ENCODE data around the gene ACVR1. TPM values are rescaled to one million over a fixed set of nuclear protein-coding genes. Genes with fewer than 3 reads are reported as not detected.

ACVR1 gene
- total and polyA plus RNA-seq, 9 of the 15 experiments (the other 6 are each of a cell fraction or from before 2014, with no cell fraction given), result 3.8 to 14.3 (median 6.9) TPM

DNA sequence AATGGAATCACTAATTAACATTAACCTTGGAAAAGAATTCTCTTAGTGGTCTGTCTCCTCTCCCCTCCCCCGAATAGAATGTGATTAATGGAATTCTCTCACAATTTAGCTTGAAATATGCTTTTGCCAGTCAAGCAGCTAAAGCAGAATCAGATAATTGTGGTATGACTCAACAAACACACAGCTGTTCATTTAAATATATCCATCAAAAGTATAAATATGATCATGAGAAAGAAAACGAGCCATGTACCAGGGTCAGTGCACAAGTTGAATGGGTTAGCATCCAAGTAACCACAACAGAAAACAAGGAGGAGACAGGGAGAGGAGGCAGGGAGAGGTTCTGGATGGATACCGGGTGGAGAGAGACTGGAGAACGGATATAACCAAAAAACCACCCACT lies 66.9 kb downstream of the ACVR1 start (continued):
- TF ChIP-seq, protein P1, sequence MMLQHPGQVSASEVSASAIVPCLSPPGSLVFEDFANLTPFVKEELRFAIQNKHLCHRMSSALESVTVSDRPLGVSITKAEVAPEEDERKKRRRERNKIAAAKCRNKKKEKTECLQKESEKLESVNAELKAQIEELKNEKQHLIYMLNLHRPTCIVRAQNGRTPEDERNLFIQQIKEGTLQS (IDR thresholded peaks at IDR 0.05), result peak; percentile 63
- TF ChIP-seq, protein P1 (CRISPR knock-in tag; conservative IDR thresholded peaks at IDR 0.05), result no peak
- TF ChIP-seq ZKSCAN1 (IDR thresholded peaks at IDR 0.05; ENCODE audit: low read depth, low read length), result no peak
- TF ChIP-seq BDP1 (IDR thresholded peaks at IDR 0.05; ENCODE audit: insufficient read depth, insufficient read length), result no peak
- TF ChIP-seq MED1 (CRISPR knock-in tag; IDR thresholded peaks at IDR 0.05; ENCODE audit: borderline replicate concordance), result no peak
- peak; percentile 47; the same call in 1 of the 2 replicates for TF ChIP-seq ARID1B (IDR thresholded peaks at IDR 0.05)
- TF ChIP-seq WHSC1 (IDR thresholded peaks at IDR 0.05; ENCODE audit: low read length), result no peak
- TF ChIP-seq MEIS2 (IDR thresholded peaks at IDR 0.05; ENCODE audit: partially characterized antibody), result peak; percentile 68
- peak; percentile 71 for TF ChIP-seq DACH1 (IDR thresholded peaks at IDR 0.05; ENCODE audit: partially characterized antibody)
- peak; percentile 31 for TF ChIP-seq MAFG (tag; conservative IDR thresholded peaks at IDR 0.05)
- peak; percentile 72 for TF ChIP-seq FOSL1 (tag; conservative IDR thresholded peaks at IDR 0.05)
- peak; percentile 50; the same call in 1 of the 2 replicates for TF ChIP-seq SMARCA4 (IDR thresholded peaks at IDR 0.05)

DNA sequence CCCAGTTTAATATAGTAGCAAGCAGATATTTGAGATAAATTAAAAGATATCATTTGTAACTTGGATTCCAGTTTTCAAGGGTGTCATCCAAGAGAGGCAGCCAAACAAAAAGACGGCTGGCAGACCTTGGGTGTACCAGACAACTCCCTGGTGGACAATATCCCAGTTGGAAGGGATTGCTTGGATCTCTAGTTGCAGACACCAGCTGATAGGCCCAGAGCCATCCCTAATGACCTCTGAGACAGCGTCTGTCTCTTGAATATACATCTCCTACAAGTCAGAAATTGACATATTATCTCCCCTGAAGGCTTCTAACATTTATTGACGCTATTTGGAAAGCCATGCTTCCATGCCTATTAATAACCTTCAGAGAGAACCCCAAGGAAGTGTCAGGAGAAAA lies 67.7 kb downstream of the ACVR1 start:
- 78% methylated on average over 3 of the region's 3 CpGs for WGBS (ENCODE audit: insufficient coverage, low coverage, missing lambda C conversion rate)
- Histone ChIP-seq H3K36me3 (ENCODE audit: control insufficient read depth, insufficient read depth, low read length) (peaks cover 2% of the 10 kb centered on the region; the same call in 1 of the 3 replicates), H4K20me1 (replicated peaks; ENCODE audit: control insufficient read depth, insufficient read depth, low read length) (no peaks in the 10 kb centered on the region), H3K27me3 (ENCODE audit: control insufficient read depth in 2 of 2, insufficient read depth in 2 of 2, low read length in 2 of 2) (no peaks in the 10 kb centered on the region), H3K9ac (ENCODE audit: insufficient read depth in 1 of 2, low read depth in 2 of 2, low read length in 2 of 2) (no peak overlapping the region), H3K79me2 (ENCODE audit: control insufficient read depth, insufficient read depth, low read length) (0 out of 3 replicates have a peak, but pooled peaks cover 5% of the 10 kb centered on the region), H2AFZ (ENCODE audit: low read depth, low read length) (no peak overlapping the region), H3K4me2 (ENCODE audit: insufficient read depth, low read length) (no peak overlapping the region), H3K9me3 (replicated peaks; ENCODE audit: control insufficient read depth, insufficient read depth, low read depth, low read length) (no peaks in the 10 kb centered on the region), H3K9me1 (ENCODE audit: control insufficient read depth, insufficient read depth, low read length) (no peaks in the 10 kb centered on the region), H3K4me1 (replicated peaks in 1 of 2; ENCODE audit: control insufficient read depth in 2 of 2, insufficient read depth in 2 of 2, low read length in 2 of 2) (peaks cover 4 to 10% of the 10 kb centered on the region in 2 experiments; a peak in 4 of 5 replicates), H3K27ac (ENCODE audit: extremely low read depth, low read depth, low read length) (no peak overlapping the region), H3K4me3 (no peak overlapping the region)
- in situ Hi-C loops (cut with MboI), result no loop called here
- ChIA-PET POLR2A (interaction anchor here (1.7 kb wide), 1 partner anchor 66 kb away, joined by 3 read pairs; no protein-coding TSS in a partner anchor), CTCF (ENCODE audit: low intra/inter-chr PET ratio) (interaction anchor here (0.6 kb wide), 1 partner anchor 202 kb away, joined by 4 read pairs; no protein-coding TSS in a partner anchor)
- no peak for FAIRE-seq
- no TSS peak for BruUV-seq (replicated peaks)
- intact Hi-C loops (cut with micrococcal nuclease), result no loop called here
- DNase-seq (ENCODE audit: extremely low read depth in 1 of 4, low spot score in 3 of 4), result no peak
- ATAC-seq, result no peak
- TF ChIP-seq, protein P2, sequence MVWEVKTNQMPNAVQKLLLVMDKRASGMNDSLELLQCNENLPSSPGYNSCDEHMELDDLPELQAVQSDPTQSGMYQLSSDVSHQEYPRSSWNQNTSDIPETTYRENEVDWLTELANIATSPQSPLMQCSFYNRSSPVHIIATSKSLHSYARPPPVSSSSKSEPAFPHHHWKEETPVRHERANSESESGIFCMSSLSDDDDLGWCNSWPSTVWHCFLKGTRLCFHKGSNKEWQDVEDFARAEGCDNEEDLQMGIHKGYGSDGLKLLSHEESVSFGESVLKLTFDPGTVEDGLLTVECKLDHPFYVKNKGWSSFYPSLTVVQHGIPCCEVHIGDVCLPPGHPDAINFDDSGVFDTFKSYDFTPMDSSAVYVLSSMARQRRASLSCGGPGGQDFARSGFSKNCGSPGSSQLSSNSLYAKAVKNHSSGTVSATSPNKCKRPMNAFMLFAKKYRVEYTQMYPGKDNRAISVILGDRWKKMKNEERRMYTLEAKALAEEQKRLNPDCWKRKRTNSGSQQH (CRISPR knock-in tag; IDR thresholded peaks at IDR 0.05), result no peak
- TF ChIP-seq TRIM24 (IDR thresholded peaks at IDR 0.05) (no peak), KAT8 (IDR thresholded peaks at IDR 0.05; ENCODE audit: low read depth) (no peak), MED1 (CRISPR knock-in tag; IDR thresholded peaks at IDR 0.05; ENCODE audit: borderline replicate concordance) (no peak), RB1 (IDR thresholded peaks at IDR 0.05; ENCODE audit: low read depth) (no peak), ZNF232 (CRISPR knock-in tag; IDR thresholded peaks at IDR 0.05) (no peak)
- TF ChIP-seq, protein P3, sequence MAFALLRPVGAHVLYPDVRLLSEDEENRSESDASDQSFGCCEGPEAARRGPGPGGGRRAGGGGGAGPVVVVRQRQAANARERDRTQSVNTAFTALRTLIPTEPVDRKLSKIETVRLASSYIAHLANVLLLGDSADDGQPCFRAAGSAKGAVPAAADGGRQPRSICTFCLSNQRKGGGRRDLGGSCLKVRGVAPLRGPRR (CRISPR knock-in tag; IDR thresholded peaks at IDR 0.05), result no peak

All from K562 (cell line).